Endodermal cell (in vitro differentiated cells): Measurements from ENCODE around the gene SLC6A1. TPM values are rescaled to one million over a fixed set of nuclear protein-coding genes. Genes with fewer than 3 reads are reported as not detected.

Experiments
- DNase-seq: peaks from one replicate; pipeline ENCODE4 v3.0.0-alpha.2; 2017
- H3K27ac ChIP-seq: 2 replicates; pipeline ENCODE4 v1.5.1; 2013; ENCODE audit warnings: mild to moderate bottlenecking, low read depth, low read length, moderate library complexity
- H3K27me3 ChIP-seq: 2 replicates; pipeline ENCODE4 v1.6.1; 2013; ENCODE audit warnings: mild to moderate bottlenecking, low read length, moderate library complexity; ENCODE audit not compliant: insufficient read depth, control insufficient read depth, poor library complexity, severe bottlenecking
- H3K36me3 ChIP-seq: 2 replicates; pipeline ENCODE4 v1.7.0; 2013; ENCODE audit warnings: mild to moderate bottlenecking, low read length, moderate library complexity; ENCODE audit not compliant: control insufficient read depth, insufficient read depth
- H3K4me1 ChIP-seq: one replicate; pipeline ENCODE4 v1.7.0; 2013; ENCODE audit warnings: low read length; ENCODE audit not compliant: control insufficient read depth, insufficient read depth
- H3K4me3 ChIP-seq: 2 replicates; pipeline ENCODE4 v1.5.1; 2013; ENCODE audit warnings: mild to moderate bottlenecking, low read length, moderate library complexity
- H3K9ac ChIP-seq: 2 replicates; pipeline ENCODE4 v1.6.1; 2013; ENCODE audit warnings: mild to moderate bottlenecking, low read length, moderate library complexity; ENCODE audit not compliant: poor library complexity, severe bottlenecking; ENCODE audit errors: extremely low read depth
- H3K9me3 ChIP-seq: 2 replicates; pipeline ENCODE4 v1.6.1; 2013; ENCODE audit warnings: mild to moderate bottlenecking, low read length, moderate library complexity; ENCODE audit not compliant: control insufficient read depth
- H3K27ac Mint-ChIP-seq: 2 replicates; pipeline ENCODE4 v1.8.0; 2020; ENCODE audit warnings: mixed read lengths
- H3K27me3 Mint-ChIP-seq: 2 replicates; pipeline ENCODE4 v1.8.0; 2021; ENCODE audit warnings: mild to moderate bottlenecking, mixed read lengths; ENCODE audit not compliant: insufficient read depth
- H3K36me3 Mint-ChIP-seq: 2 replicates; pipeline ENCODE4 v1.8.0; 2020; ENCODE audit warnings: low read depth, mixed read lengths
- H3K4me1 Mint-ChIP-seq: 2 replicates; pipeline ENCODE4 v1.8.0; 2020; ENCODE audit warnings: mixed read lengths
- H3K4me3 Mint-ChIP-seq: 2 replicates; pipeline ENCODE4 v1.8.0; 2020; ENCODE audit warnings: mild to moderate bottlenecking, moderate library complexity, mixed read lengths
- H3K9me3 Mint-ChIP-seq: 2 replicates; pipeline ENCODE4 v1.8.0; 2020; ENCODE audit warnings: mild to moderate bottlenecking, mixed read lengths
- CTCF ChIP-seq: fragments of 200-600 bp; sonication (generic); conservative IDR thresholded peaks from 2 replicates; pipeline ENCODE4 v1.5.0; 2021; ENCODE audit warnings: antibody characterized with exemption, mild to moderate bottlenecking
- WGBS, 2 experiments: methylation state at CpG; one replicate each; pipeline versions ENCODE4 v1.1.5 to v1.1.7; 2013; ENCODE audit warnings: missing lambda C conversion rate in 2 of 2, mixed read lengths in 1 of 2; ENCODE audit not compliant: insufficient coverage in 1 of 2, insufficient read length in 1 of 2; 5-methylcytosine and 5-hydroxymethylcytosine counted together
- total RNA-seq, 2 donors: library from RNA; stranded (reverse); fragmentation: NEBNext Ultra II Directional in 1 of 2; extraction: Animal tissue kit (Norgen Biotek cat#: 25700) in 1 of 2; gene quantifications; 2 replicates in 1 of 2; 3 replicates in 1 of 2; pipeline ENCODE4 v1.2.1, GENCODE V29; 2021

Gene SLC6A1
- total RNA-seq, 2 donors from 2014 or later = 0.42 to 3.6 TPM

- Histone ChIP-seq H3K27me3 (no peaks in the 10 kb centered on the region), H3K4me3 (no peak overlapping the region), H3K9me3 (no peaks in the 10 kb centered on the region), H3K36me3 (no peaks in the 10 kb centered on the region), H3K9ac (no peak overlapping the region), H3K27ac (no peak overlapping the region), H3K4me1 (no peaks in the 10 kb centered on the region)
- Mint-ChIP-seq H3K27me3 (peaks cover 4% of the 10 kb centered on the region), H3K4me3 (no peak overlapping the region), H3K36me3 (no peaks in the 10 kb centered on the region), H3K27ac (no peak overlapping the region), H3K4me1 (no peaks in the 10 kb centered on the region), H3K9me3 (peaks cover 5% of the 10 kb centered on the region)
- no peak for DNase-seq
- no peak for TF ChIP-seq CTCF
- 92 to 95% methylated on average over 4 to 5 of the region's 5 CpGs for WGBS, 2 experiments
Measured at GRCh38 chr3:11080492-11080891, 87.9 kb downstream of the SLC6A1 start.

GRCh38 chr3:11084098-11084497 lies 91.5 kb downstream of the SLC6A1 start:
- Mint-ChIP-seq H3K27me3 (peaks cover 3% of the 10 kb centered on the region), H3K27ac (no peak overlapping the region), H3K9me3 (no peaks in the 10 kb centered on the region), H3K36me3 (no peaks in the 10 kb centered on the region), H3K4me3 (no peak overlapping the region), H3K4me1 (no peaks in the 10 kb centered on the region)
- Histone ChIP-seq H3K9me3 (no peaks in the 10 kb centered on the region), H3K27me3 (no peaks in the 10 kb centered on the region), H3K27ac (no peak overlapping the region), H3K4me1 (no peaks in the 10 kb centered on the region), H3K36me3 (no peaks in the 10 kb centered on the region), H3K4me3 (no peak overlapping the region), H3K9ac (no peak overlapping the region)
- TF ChIP-seq CTCF = no peak
- 90 to 92% methylated on average over 2 of the region's 2 CpGs for WGBS, 2 experiments
- no peak for DNase-seq

GRCh38 chr3:11084677-11085076 lies 92.1 kb downstream of the SLC6A1 start:
- Mint-ChIP-seq H3K27ac (no peak overlapping the region), H3K9me3 (no peaks in the 10 kb centered on the region), H3K36me3 (no peaks in the 10 kb centered on the region), H3K4me1 (peaks cover 4% of the 10 kb centered on the region), H3K4me3 (no peak overlapping the region), H3K27me3 (peaks cover 3% of the 10 kb centered on the region)
- Histone ChIP-seq H3K4me1 (no peaks in the 10 kb centered on the region), H3K27ac (no peak overlapping the region), H3K36me3 (no peaks in the 10 kb centered on the region), H3K9ac (no peak overlapping the region), H3K4me3 (no peak overlapping the region), H3K27me3 (no peaks in the 10 kb centered on the region), H3K9me3 (no peaks in the 10 kb centered on the region)
- no peak for TF ChIP-seq CTCF
- 76 to 100% methylated on average over 1 to 8 of the region's 11 CpGs for WGBS, 2 experiments
- DNase-seq = no peak
